IMR-90 (cell line): ENCODE measurements around the gene HOXC10. TPM values are rescaled to one million over a fixed set of nuclear protein-coding genes. Genes with fewer than 3 reads are reported as not detected.

ENCODE experiments used
- ATAC-seq: fragments of 200-7000 bp; cut with Tn5 transposase; 2 replicates; pipeline ENCODE4 v1.9.1; 2020; ENCODE audit warnings: low read depth, mild to moderate bottlenecking, moderate library complexity
- BruUV-seq: library from RNA; stranded (reverse); fragments of 400-500 nt; replicated peaks from 2 replicates; lab custom pipeline; 2021; lab: Mats Ljungman, UMichigan
- CTCF ChIA-PET: fragments of 300-600 bp; formaldehyde crosslinking; extraction: SDS; loops from one replicate; lab custom pipeline; 2021; ENCODE audit warnings: antibody characterized with exemption; lab: Yijun Ruan, JAX
- POLR2A ChIA-PET: fragments of 300-600 bp; sonication (Branson Sonifier 250); formaldehyde crosslinking; loops from one replicate; lab custom pipeline; 2022; ENCODE audit warnings: antibody characterized with exemption; ENCODE audit not compliant: unreplicated experiment; lab: Charles Lee
- DNase-seq: peaks from one replicate; pipeline ENCODE4 v3.0.0; 2013
- H2AFZ ChIP-seq: replicated peaks from 2 replicates; pipeline ENCODE3; 2013; ENCODE audit warnings: low read length, mild to moderate bottlenecking; ENCODE audit not compliant: poor library complexity
- H2AK5ac ChIP-seq: 2 replicates; pipeline ENCODE4 v1.6.1; 2013; ENCODE audit warnings: low read depth, low read length, inconsistent platforms
- H2AK9ac ChIP-seq: replicated peaks from 2 replicates; pipeline ENCODE3; 2013; ENCODE audit warnings: mild to moderate bottlenecking, low read depth, low read length, moderate library complexity; ENCODE audit not compliant: poor library complexity
- H2BK120ac ChIP-seq: 2 replicates; pipeline ENCODE4 v1.6.1; 2013; ENCODE audit warnings: low read depth, low read length, inconsistent platforms
- H2BK15ac ChIP-seq: 3 replicates; pipeline ENCODE4 v1.6.1; 2013; ENCODE audit warnings: low read depth, low read length, inconsistent platforms
- H2BK20ac ChIP-seq: 2 replicates; pipeline ENCODE4 v1.6.1; 2013; ENCODE audit warnings: low read depth, mild to moderate bottlenecking, inconsistent platforms, low read length, moderate library complexity
- H2BK5ac ChIP-seq: 2 replicates; pipeline ENCODE4 v1.6.1; 2013; ENCODE audit warnings: mild to moderate bottlenecking, low read depth, low read length, inconsistent platforms; ENCODE audit not compliant: poor library complexity, severe bottlenecking
- H3K14ac ChIP-seq: replicated peaks from 2 replicates; pipeline ENCODE4 v1.6.1; 2013; ENCODE audit warnings: low read depth, low read length, inconsistent platforms
- H3K18ac ChIP-seq: 2 replicates; pipeline ENCODE4 v1.6.1; 2013; ENCODE audit warnings: low read depth, low read length, control low read depth
- H3K23ac ChIP-seq: 2 replicates; pipeline ENCODE4 v1.6.1; 2013; ENCODE audit warnings: low read depth, low read length, inconsistent platforms
- H3K27ac ChIP-seq: 2 replicates; pipeline ENCODE4 v1.5.1; 2013; ENCODE audit warnings: mild to moderate bottlenecking, control low read depth, low read length; ENCODE audit not compliant: insufficient read depth
- H3K27me3 ChIP-seq: 2 replicates; pipeline ENCODE4 v1.6.1; 2013; ENCODE audit warnings: low read length; ENCODE audit not compliant: control insufficient read depth, insufficient read depth
- H3K36me3 ChIP-seq: 2 replicates; pipeline ENCODE4 v1.6.1; 2013; ENCODE audit warnings: low read length, mixed read lengths; ENCODE audit not compliant: control insufficient read depth, insufficient read depth
- H3K4ac ChIP-seq: 2 replicates; pipeline ENCODE4 v1.6.1; 2013; ENCODE audit warnings: low read depth, low read length, inconsistent platforms
- H3K4me1 ChIP-seq: 2 replicates; pipeline ENCODE4 v1.6.1; 2013; ENCODE audit warnings: low read length, mixed read lengths; ENCODE audit not compliant: control insufficient read depth, insufficient read depth
- H3K4me2 ChIP-seq: 2 replicates; pipeline ENCODE4 v1.6.1; 2013; ENCODE audit warnings: low read depth, mild to moderate bottlenecking, control low read depth, low read length, moderate library complexity
- H3K4me3 ChIP-seq: 2 replicates; pipeline ENCODE4 v1.5.1; 2013; ENCODE audit warnings: low read depth, mild to moderate bottlenecking, control low read depth, low read length, moderate library complexity; ENCODE audit not compliant: insufficient read depth
- H3K56ac ChIP-seq: 2 replicates; pipeline ENCODE4 v1.6.1; 2013; ENCODE audit warnings: low read length, inconsistent platforms; ENCODE audit not compliant: insufficient read depth; ENCODE audit errors: extremely low read depth
- H3K79me1 ChIP-seq, 2 experiments: 2 replicates each; pipeline ENCODE4 v1.6.1; 2013; ENCODE audit warnings: low read length in 2 of 2, inconsistent platforms in 1 of 2, low read depth in 1 of 2
- H3K9ac ChIP-seq: 2 replicates; pipeline ENCODE4 v1.6.1; 2013; ENCODE audit warnings: low read depth, low read length, control low read depth
- H3K9me1 ChIP-seq: 2 replicates; pipeline ENCODE4 v1.6.1; 2013; ENCODE audit warnings: low read length, inconsistent platforms; ENCODE audit not compliant: insufficient read depth
- H3K9me3 ChIP-seq: 2 replicates; pipeline ENCODE4 v1.6.1; 2013; ENCODE audit warnings: low read length; ENCODE audit not compliant: control insufficient read depth, insufficient read depth
- H4K20me1 ChIP-seq: 2 replicates; pipeline ENCODE4 v1.6.1; 2013; ENCODE audit warnings: low read length, inconsistent platforms; ENCODE audit not compliant: insufficient read depth
- H4K5ac ChIP-seq: 2 replicates; pipeline ENCODE4 v1.6.1; 2013; ENCODE audit warnings: mild to moderate bottlenecking, low read depth, low read length, control low read depth
- H4K8ac ChIP-seq, 2 experiments: 2 replicates each; pipeline ENCODE4 v1.6.1; 2013; ENCODE audit warnings: low read depth in 2 of 2, low read length in 2 of 2, control low read depth in 1 of 2, inconsistent platforms in 1 of 2
- H4K91ac ChIP-seq: 2 replicates; pipeline ENCODE4 v1.6.1; 2013; ENCODE audit warnings: low read depth, low read length, inconsistent platforms; ENCODE audit not compliant: insufficient read depth
- BHLHE40 ChIP-seq: fragments of 150-350 bp; IDR thresholded peaks from 2 replicates; pipeline ENCODE4 v1.6.1; 2016; ENCODE audit warnings: mild to moderate bottlenecking, low read depth, low read length
- CEBPB ChIP-seq: IDR thresholded peaks from 2 replicates; pipeline ENCODE4 v1.6.1; 2012; ENCODE audit warnings: low read depth, low read length, improper control_type of control experiment
- CHD1 ChIP-seq: IDR thresholded peaks from 2 replicates; pipeline ENCODE4 v1.6.1; 2012; ENCODE audit warnings: low read depth, low read length, improper control_type of control experiment
- CTCF ChIP-seq: conservative IDR thresholded peaks from 2 replicates; pipeline ENCODE4 v1.5.1; 2012; ENCODE audit warnings: mild to moderate bottlenecking, low read depth, low read length, improper control_type of control experiment
- ELK1 ChIP-seq: fragments of 150-350 bp; IDR thresholded peaks from 2 replicates; pipeline ENCODE4 v1.6.1; 2016; ENCODE audit warnings: low read depth, mild to moderate bottlenecking, low read length, moderate library complexity, borderline replicate concordance
- FOS ChIP-seq: fragments of 150-350 bp; IDR thresholded peaks from 2 replicates; pipeline ENCODE4 v1.6.1; 2016; ENCODE audit warnings: low read depth, low read length
- MAFK ChIP-seq: IDR thresholded peaks from 2 replicates; pipeline ENCODE4 v1.6.1; 2012; ENCODE audit warnings: low read depth, low read length, improper control_type of control experiment
- MXI1 ChIP-seq: IDR thresholded peaks from 2 replicates; pipeline ENCODE4 v1.6.1; 2012; ENCODE audit warnings: low read depth, mild to moderate bottlenecking, low read length, moderate library complexity, borderline replicate concordance
- NFE2L2 ChIP-seq: fragments of 150-350 bp; IDR thresholded peaks from 2 replicates; pipeline ENCODE4 v1.6.1; 2016; ENCODE audit warnings: low read depth, mild to moderate bottlenecking, low read length
- POLR2A ChIP-seq: IDR thresholded peaks from 2 replicates; pipeline ENCODE4 v1.6.1; 2012; ENCODE audit warnings: mild to moderate bottlenecking, low read depth, low read length
- RAD21 ChIP-seq: IDR thresholded peaks from 2 replicates; pipeline ENCODE4 v1.6.1; 2012; ENCODE audit warnings: low read length, improper control_type of control experiment
- RCOR1 ChIP-seq: IDR thresholded peaks from 2 replicates; pipeline ENCODE4 v1.6.1; 2012; ENCODE audit warnings: mild to moderate bottlenecking, low read length, improper control_type of control experiment; ENCODE audit not compliant: insufficient replicate concordance
- RFX5 ChIP-seq: IDR thresholded peaks from 2 replicates; pipeline ENCODE4 v1.8.0; 2012; ENCODE audit warnings: low read depth, mild to moderate bottlenecking, low read length, moderate library complexity
- SMC3 ChIP-seq: fragments of 150-350 bp; IDR thresholded peaks from 2 replicates; pipeline ENCODE4 v1.6.1; 2016; ENCODE audit warnings: low read depth, mild to moderate bottlenecking, antibody characterized with exemption, low read length, moderate library complexity
- USF2 ChIP-seq: fragments of 150-350 bp; IDR thresholded peaks from 2 replicates; pipeline ENCODE4 v1.6.1; 2017; ENCODE audit warnings: mild to moderate bottlenecking, antibody characterized with exemption, low read length, low read depth
- WGBS, 2 experiments: methylation state at CpG; one replicate each; pipeline versions ENCODE4 v1.1.5 to v1.1.7; 2013; ENCODE audit warnings: missing lambda C conversion rate in 2 of 2; ENCODE audit not compliant: insufficient read length in 1 of 2; ENCODE audit errors: extremely low coverage in 2 of 2; 5-methylcytosine and 5-hydroxymethylcytosine counted together
- dilution Hi-C: fragments of 300-500 bp; cut with HindIII; formaldehyde crosslinking; loops from one replicate; pipeline ENCODE4 v1.14.3; 2018; ENCODE audit warnings: low sequenced_read_pairs; ENCODE audit not compliant: unreplicated experiment
- in situ Hi-C: fragments of 300-500 bp; cut with MboI; formaldehyde crosslinking; loops from 3 replicates; pipeline ENCODE4 v1.14.3; 2019; ENCODE audit warnings: low sequenced_read_pairs, inconsistent platforms, mixed read lengths
- intact Hi-C: fragments of 100-400 bp; cut with micrococcal nuclease; formaldehyde crosslinking; loops from 2 replicates; pipeline ENCODE4 v1.10.0; 2022
- polyA plus RNA-seq, 3 experiments: library from polyadenylated mRNA; depleted of rRNA; stranded (reverse); fragments of >200 nt; gene quantifications; 2 replicates each; pipeline ENCODE4 v1.2.3, GENCODE V29; 2012; ENCODE audit warnings: low replicate concordance in 1 of 3
- total RNA-seq: library from RNA; depleted of rRNA; stranded (reverse); fragments of >200 nt; gene quantifications from 2 replicates; pipeline ENCODE4 v1.2.3, GENCODE V29; 2012

The HOXC10 gene
- total and polyA plus RNA-seq, 2 of the 4 experiments (the other 2 are of a cell fraction), result 0.15 TPM; not detected in 1

- H2AFZ ChIP-seq, result peak overlapping the region; percentile 38
- no peak for DNase-seq
- no peak for TF ChIP-seq BHLHE40
- no peak for TF ChIP-seq POLR2A
- TF ChIP-seq ELK1, result no peak
- TF ChIP-seq RCOR1, result no peak
- TF ChIP-seq FOS, result no peak
- no peak for TF ChIP-seq CTCF
- TF ChIP-seq RAD21, result no peak
- TF ChIP-seq MAFK, result no peak
- TF ChIP-seq NFE2L2, result no peak
- TF ChIP-seq SMC3, result no peak
- no peak for TF ChIP-seq RFX5
- no peak for TF ChIP-seq USF2
- TF ChIP-seq CEBPB, result no peak
- no peak for TF ChIP-seq CHD1
- TF ChIP-seq MXI1, result no peak
Observed at GRCh38 chr12:54026640-54027441, 41.9 kb downstream of the HOXC10 start.

More at GRCh38 chr12:54026640-54027441, 41.9 kb downstream of the HOXC10 start:
- no peaks in the 10 kb centered on the region for H4K20me1 ChIP-seq
- dilution Hi-C loops (no loop called here), in situ Hi-C loops (no loop called here), intact Hi-C loops (no loop called here)
- no peaks in the 10 kb centered on the region for H3K36me3 ChIP-seq
- no TSS peak for BruUV-seq
- no peak overlapping the region for H2AK9ac ChIP-seq
- no peak overlapping the region for H3K4ac ChIP-seq
- H3K14ac ChIP-seq, result no peak overlapping the region
- no CpG with 5 or more reads among the region's 22 CpGs for WGBS, 2 experiments
- H3K4me2 ChIP-seq, result no peak overlapping the region
- H4K91ac ChIP-seq, result no peak overlapping the region
- H2BK20ac ChIP-seq, result no peak overlapping the region
- H3K4me1 ChIP-seq, result no peaks in the 10 kb centered on the region
- H3K27ac ChIP-seq, result no peak overlapping the region
- no peak overlapping the region for H2BK15ac ChIP-seq
- no peak overlapping the region for H4K8ac ChIP-seq
- no peak overlapping the region for H2BK5ac ChIP-seq
- H4K5ac ChIP-seq, result no peak overlapping the region
- no peak overlapping the region for H3K23ac ChIP-seq
- H3K9me3 ChIP-seq, result no peaks in the 10 kb centered on the region
- H3K9ac ChIP-seq, result no peak overlapping the region
- POLR2A ChIA-PET, result no interaction called here
- peaks cover 82% of the 10 kb centered on the region for H3K27me3 ChIP-seq
- H3K18ac ChIP-seq, result no peak overlapping the region
- H3K9me1 ChIP-seq, result no peaks in the 10 kb centered on the region
- no peaks in the 10 kb centered on the region for H3K79me1 ChIP-seq
- H3K4me3 ChIP-seq, result no peak overlapping the region
- CTCF ChIA-PET, result interaction anchor here (2.4 kb wide), 1 partner anchor 180 kb away, joined by 7 read pairs; no protein-coding TSS in a partner anchor
- H2AK5ac ChIP-seq, result no peak overlapping the region
- H2BK120ac ChIP-seq, result no peak overlapping the region
- no peak for ATAC-seq
- no peak overlapping the region for H3K56ac ChIP-seq
